Liver (tissue), 3 donors: ENCODE measurements around the gene TSHR.

Source experiments
- CTCF ChIP-seq: fragments of 150-350 bp; IDR thresholded peaks from 2 replicates; pipeline ENCODE4 v1.5.1; 2017; ENCODE audit warnings: improper control_type of control experiment, low read depth, low read length; ENCODE audit not compliant: missing input control
- MAX ChIP-seq: IDR thresholded peaks from 2 replicates; pipeline ENCODE4 v1.6.1; 2016; ENCODE audit warnings: antibody characterized with exemption
- RAD21 ChIP-seq, 2 donors: IDR thresholded peaks; 2 replicates each; pipeline ENCODE4 v1.6.1; 2016; ENCODE audit warnings: antibody characterized with exemption in 2 of 2, mild to moderate bottlenecking in 2 of 2
- REST ChIP-seq: IDR thresholded peaks from 2 replicates; pipeline ENCODE4 v1.6.1; 2016; ENCODE audit warnings: antibody characterized with exemption, mild to moderate bottlenecking
- TAF1 ChIP-seq: conservative IDR thresholded peaks from 2 replicates; pipeline ENCODE4 v1.6.1; 2016; ENCODE audit warnings: antibody characterized with exemption, mild to moderate bottlenecking
- YY1 ChIP-seq: IDR thresholded peaks from 2 replicates; pipeline ENCODE4 v1.6.1; 2016; ENCODE audit warnings: antibody characterized with exemption, mild to moderate bottlenecking
- donor health status: healthy.
- donor health status: healthy.

- TF ChIP-seq RAD21 (IDR thresholded peaks at IDR 0.05) (no peak), CTCF (no peak), YY1 (no peak), TAF1 (no peak), MAX (no peak), REST (no peak)
Observed at GRCh38 chr14:81132468-81132867, 177.0 kb downstream of the TSHR start.
